Tibial artery (tissue), 4 donors: Measurements from ENCODE around the gene KRIT1.
"Not testable (repeated sequence)": the region's sequence is repeated elsewhere in the genome, so short reads cannot be mapped to it uniquely, and the experiment has no call there.

Experiments used
- DNase-seq, 2 donors: peaks; one replicate each; pipeline ENCODE4 v3.0.0-alpha.2; 2019
- H3K27ac ChIP-seq, 2 donors: fragments of 200-600 bp; sonication (generic) in 1 of 2; 1 replicate in 1 of 2; 2 replicates in 1 of 2; pipeline ENCODE4 v1.5.1; 2018 to 2019; ENCODE audit warnings: mild to moderate bottlenecking in 1 of 2
- H3K27me3 ChIP-seq, 2 donors: fragments of 200-600 bp; sonication (generic) in 1 of 2; one replicate each; pipeline versions ENCODE4 v1.5.1 to v1.6.0; 2016 to 2019
- H3K36me3 ChIP-seq, 3 donors: fragments of 200-600 bp; sonication (generic) in 2 of 3; one replicate each; pipeline ENCODE4 v1.5.1; 2016 to 2019; ENCODE audit warnings: mild to moderate bottlenecking in 2 of 3
- H3K4me1 ChIP-seq, 4 donors: fragments of 200-600 bp; sonication (generic) in 2 of 4; 1 replicate in 3 of 4; 2 replicates in 1 of 4; pipeline ENCODE4 v1.5.1; 2016 to 2019
- H3K4me3 ChIP-seq, 2 donors: fragments of 200-600 bp; sonication (generic) in 1 of 2; 1 replicate in 1 of 2; 2 replicates in 1 of 2; pipeline ENCODE4 v1.5.1; 2018 to 2019; ENCODE audit warnings: mild to moderate bottlenecking in 2 of 2
- H3K9me3 ChIP-seq, 3 donors: fragments of 200-600 bp; sonication (generic) in 1 of 3; one replicate each; pipeline ENCODE4 v1.5.1; 2016 to 2019
- intact Hi-C: fragments of 100-400 bp; cut with DNase I; formaldehyde crosslinking; loops from one replicate; pipeline ENCODE4 v1.15.0; 2023; ENCODE audit warnings: low total_unique reads
- TF ChIP-seq, protein P1 (sequence below), 2 experiments: fragments of 200-600 bp in 1 of 2; fragments of 450-650 bp in 1 of 2; IDR thresholded peaks; one replicate each; pipeline ENCODE4 v1.5.1; 2017 to 2019; ENCODE audit warnings: antibody characterized with exemption in 2 of 2, mild to moderate bottlenecking in 1 of 2, moderate library complexity in 1 of 2

The KRIT1 gene

DNA sequence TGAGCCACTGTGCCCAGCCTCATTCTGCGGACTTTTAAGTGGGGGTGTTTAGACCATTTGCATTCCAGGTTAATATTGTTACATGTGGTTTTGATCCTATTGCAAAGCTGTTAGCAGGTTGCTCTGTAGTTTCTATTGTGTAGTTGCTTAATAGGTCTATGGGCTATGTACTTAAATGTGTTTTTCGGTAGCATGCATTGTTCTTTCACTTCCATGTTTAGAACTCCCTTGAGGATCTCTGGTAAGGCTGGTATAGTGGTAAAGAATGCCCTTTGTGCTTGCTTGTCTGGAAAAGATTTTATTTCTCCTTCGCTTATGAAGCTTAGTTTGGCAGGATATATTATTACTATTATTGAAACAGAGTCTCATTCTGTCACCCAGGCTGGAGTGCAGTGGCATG is 53.4 kb downstream of the KRIT1 start:
- TF ChIP-seq, protein P1, sequence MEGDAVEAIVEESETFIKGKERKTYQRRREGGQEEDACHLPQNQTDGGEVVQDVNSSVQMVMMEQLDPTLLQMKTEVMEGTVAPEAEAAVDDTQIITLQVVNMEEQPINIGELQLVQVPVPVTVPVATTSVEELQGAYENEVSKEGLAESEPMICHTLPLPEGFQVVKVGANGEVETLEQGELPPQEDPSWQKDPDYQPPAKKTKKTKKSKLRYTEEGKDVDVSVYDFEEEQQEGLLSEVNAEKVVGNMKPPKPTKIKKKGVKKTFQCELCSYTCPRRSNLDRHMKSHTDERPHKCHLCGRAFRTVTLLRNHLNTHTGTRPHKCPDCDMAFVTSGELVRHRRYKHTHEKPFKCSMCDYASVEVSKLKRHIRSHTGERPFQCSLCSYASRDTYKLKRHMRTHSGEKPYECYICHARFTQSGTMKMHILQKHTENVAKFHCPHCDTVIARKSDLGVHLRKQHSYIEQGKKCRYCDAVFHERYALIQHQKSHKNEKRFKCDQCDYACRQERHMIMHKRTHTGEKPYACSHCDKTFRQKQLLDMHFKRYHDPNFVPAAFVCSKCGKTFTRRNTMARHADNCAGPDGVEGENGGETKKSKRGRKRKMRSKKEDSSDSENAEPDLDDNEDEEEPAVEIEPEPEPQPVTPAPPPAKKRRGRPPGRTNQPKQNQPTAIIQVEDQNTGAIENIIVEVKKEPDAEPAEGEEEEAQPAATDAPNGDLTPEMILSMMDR (IDR thresholded peaks at IDR 0.05): no peak
- Histone ChIP-seq H3K27me3 (no peaks in the 10 kb centered on the region), H3K4me1 (no peaks in the 10 kb centered on the region), H3K27ac (no peak overlapping the region), H3K36me3 (peaks cover 5 to 25% (median 22%) of the 10 kb centered on the region in 3 donors), H3K4me3 (no peak overlapping the region), H3K9me3 (peaks cover 3 to 28% (median 4%) of the 10 kb centered on the region in 3 donors)
- intact Hi-C loops: no loop called here
- no peak for DNase-seq

DNA sequence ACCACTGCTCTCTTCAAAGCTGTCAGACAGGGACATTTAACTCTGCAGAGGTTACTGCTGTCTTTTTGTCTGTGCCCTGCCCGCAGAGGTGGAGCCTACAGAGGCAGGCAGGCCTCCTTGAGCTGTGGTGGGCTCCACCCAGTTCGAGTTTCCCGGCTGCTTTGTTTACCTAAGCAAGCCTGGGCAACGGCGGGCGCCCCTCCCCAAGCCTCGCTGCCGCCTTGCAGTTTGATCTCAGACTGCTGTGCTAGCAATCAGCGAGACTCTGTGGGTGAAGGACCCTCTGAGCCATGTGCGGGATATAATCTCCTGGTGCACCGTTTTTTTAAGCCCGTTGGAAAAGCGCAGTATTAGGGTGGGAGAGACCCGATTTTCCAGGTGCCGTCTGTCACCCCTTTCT is 56.5 kb downstream of the KRIT1 start:
- H3K4me3 ChIP-seq, H3K27me3 ChIP-seq, H3K36me3 ChIP-seq, DNase-seq, H3K4me1 ChIP-seq, H3K27ac ChIP-seq, intact Hi-C loops: not testable (repeated sequence)
- H3K9me3 ChIP-seq: peaks cover 4 to 29% (median 4%) of the 10 kb centered on the region in 3 donors

DNA sequence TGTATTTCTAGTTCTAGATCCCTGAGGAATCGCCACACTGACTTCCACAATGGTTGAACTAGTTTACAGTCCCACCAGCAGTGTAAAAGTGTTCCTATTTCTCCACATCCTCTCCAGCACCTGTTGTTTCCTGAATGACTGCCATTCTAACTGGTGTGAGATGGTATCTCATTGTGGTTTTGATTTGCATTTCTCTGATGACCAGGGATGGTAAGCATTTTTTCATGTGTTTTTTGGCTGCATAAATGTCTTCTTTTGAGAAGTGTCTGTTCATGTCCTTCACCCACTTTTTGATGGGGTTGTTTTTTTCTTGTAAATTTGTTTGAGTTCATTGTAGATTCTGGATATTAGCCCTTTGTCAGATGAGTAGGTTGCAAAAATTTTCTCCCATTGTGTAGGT is 61.4 kb downstream of the KRIT1 start:
- H3K36me3 ChIP-seq, DNase-seq, H3K4me1 ChIP-seq, H3K27ac ChIP-seq, H3K4me3 ChIP-seq, intact Hi-C loops, H3K27me3 ChIP-seq: not testable (repeated sequence)
- peaks cover 0 to 18% (median 4%) of the 10 kb centered on the region in 3 donors for H3K9me3 ChIP-seq

DNA sequence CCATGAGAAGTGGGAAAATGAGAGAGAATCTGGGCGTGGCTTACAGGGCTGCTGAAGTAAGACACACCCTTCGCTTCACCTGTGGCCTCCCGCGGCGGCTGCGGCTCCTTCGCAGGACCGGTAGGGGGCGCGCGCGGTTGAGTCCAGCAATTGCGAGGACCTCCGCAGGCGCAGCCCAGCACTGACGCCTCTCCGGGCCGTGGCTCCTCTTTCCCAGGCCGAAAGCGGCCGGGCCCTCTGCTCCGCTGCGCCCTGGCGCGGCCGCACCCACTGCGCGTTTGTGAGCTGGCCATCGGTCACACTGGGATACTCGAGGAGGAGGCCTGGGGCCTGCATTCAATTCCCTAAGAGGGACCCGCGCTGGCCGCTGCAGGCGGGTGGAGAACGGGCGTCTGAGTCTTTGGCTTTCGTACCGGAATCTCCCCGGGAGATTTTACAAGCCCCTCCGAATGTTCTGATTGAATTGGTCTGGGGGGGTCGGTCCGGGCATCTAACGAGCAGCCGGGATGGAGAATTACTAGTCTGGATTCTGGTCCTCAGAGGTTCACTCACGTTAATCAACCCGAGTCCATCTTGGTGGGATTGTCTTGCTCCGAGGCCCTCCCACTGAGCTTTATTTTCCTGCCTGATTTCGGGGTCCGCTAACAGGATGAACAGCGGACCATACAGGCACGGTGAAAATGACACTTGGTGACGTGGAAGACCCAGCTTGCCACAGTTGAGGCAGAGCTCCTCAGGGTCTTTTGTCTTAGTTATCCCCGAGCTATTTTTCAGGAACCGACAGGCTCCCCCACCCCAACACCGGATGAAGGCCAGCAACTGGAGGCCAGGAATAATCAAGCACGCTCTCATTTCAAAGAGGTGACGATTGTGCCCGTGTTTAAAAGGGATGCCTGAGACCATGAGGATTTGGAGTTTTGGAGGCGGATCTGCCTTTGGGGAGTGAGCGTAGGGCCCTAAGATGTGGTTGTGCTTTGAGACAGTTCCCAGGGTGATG is 66.5 kb downstream of the KRIT1 start, which contains the start of gene LRRD1:
TSS of gene LRRD1 (minus strand) at position 215 of the 997 bp plus-strand sequence. CDS start 13,940 bp downstream, outside the sequence.
- peak; percentile 82 to 88 for DNase-seq
- Histone ChIP-seq H3K4me3 (peak within 1 kb of the TSS; percentile 52 to 63), H3K27ac (peak within 1 kb of the TSS; percentile 79 to 81), H3K36me3 (no peaks in the 10 kb centered on the region), H3K9me3 (peaks cover 0 to 3% (median 0%) of the 10 kb centered on the region in 3 donors), H3K4me1 (peaks cover 0 to 9% (median 4%) of the 10 kb centered on the region in 4 donors), H3K27me3 (no peaks in the 10 kb centered on the region)
- intact Hi-C loops: no loop called here
- TF ChIP-seq, protein P1 (IDR thresholded peaks at IDR 0.05): peak; percentile 89 to 99

DNA sequence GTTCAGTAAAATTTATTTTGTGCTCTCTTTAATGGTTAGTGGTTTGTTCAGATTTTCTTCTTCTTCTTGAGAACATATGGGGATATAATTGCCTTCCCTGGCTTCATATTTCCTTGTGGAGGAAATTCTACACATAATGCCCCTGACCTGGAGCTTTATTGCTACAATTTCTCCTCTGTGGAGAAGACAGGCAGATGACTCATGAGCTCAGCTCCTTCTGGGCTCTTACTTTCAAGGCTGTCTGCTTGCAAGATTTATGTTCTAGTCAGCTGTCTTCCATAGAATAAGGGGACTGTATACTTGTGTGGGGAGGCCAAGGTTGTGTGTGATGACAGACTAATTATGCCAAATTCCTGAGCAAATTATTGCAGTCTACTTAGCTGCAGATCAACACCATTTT is 68.4 kb downstream of the KRIT1 start:
- TF ChIP-seq, protein P1 (IDR thresholded peaks at IDR 0.05): no peak
- Histone ChIP-seq H3K27ac (no peak overlapping the region), H3K36me3 (no peaks in the 10 kb centered on the region), H3K27me3 (no peaks in the 10 kb centered on the region), H3K4me1 (peaks cover 0 to 9% (median 4%) of the 10 kb centered on the region in 4 donors), H3K9me3 (no peaks in the 10 kb centered on the region), H3K4me3 (no peak overlapping the region)
- no peak for DNase-seq
- intact Hi-C loops: no loop called here

DNA sequence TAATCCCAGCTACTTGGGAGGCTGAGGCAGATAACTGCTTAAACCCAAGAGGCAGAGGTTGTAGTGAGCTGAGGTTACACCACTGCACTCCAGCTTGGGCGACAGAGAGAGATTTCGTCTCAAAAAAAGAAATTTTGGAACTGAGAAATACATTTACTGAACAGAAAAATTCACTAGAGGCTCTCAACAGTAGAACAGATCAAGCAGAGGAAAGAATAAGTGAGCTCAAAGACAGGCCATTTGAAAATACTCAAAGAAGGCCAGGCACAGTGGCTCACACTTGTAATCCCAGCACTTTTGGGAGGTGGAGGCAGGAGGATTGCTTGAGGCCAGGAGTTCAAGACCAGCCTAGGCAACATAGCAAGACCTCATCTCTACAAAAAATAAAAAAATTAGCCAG is 76.2 kb downstream of the KRIT1 start:
- H3K9me3 ChIP-seq, H3K4me3 ChIP-seq, DNase-seq, intact Hi-C loops, H3K27ac ChIP-seq, H3K36me3 ChIP-seq, H3K4me1 ChIP-seq, H3K27me3 ChIP-seq: not testable (repeated sequence)

DNA sequence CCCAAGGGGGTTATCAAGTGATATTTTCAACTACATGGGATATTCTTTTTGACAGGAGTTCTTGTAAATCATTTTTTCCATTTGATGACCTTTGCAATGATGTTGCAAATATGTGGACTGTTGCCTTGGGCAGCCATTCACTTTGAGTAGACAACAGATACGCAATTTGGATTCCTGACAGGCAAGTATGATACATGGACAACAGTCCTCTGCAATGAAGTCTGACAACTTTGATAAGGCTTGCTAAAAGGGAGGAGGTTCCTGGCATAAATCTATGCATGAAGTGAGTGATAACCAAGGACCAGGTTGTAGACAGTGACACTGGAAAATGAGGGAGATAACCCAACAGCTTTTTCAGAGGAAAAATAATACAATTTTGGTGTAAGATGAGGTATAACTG is 84.4 kb downstream of the KRIT1 start:
- TF ChIP-seq, protein P1 (IDR thresholded peaks at IDR 0.05): no peak
- Histone ChIP-seq H3K4me3 (no peak overlapping the region), H3K27me3 (no peaks in the 10 kb centered on the region), H3K36me3 (no peaks in the 10 kb centered on the region), H3K27ac (no peak overlapping the region), H3K9me3 (no peaks in the 10 kb centered on the region), H3K4me1 (no peaks in the 10 kb centered on the region)
- intact Hi-C loops: no loop called here
- no peak for DNase-seq
